Measurements from ENCODE around the gene TNS3.

DNA sequence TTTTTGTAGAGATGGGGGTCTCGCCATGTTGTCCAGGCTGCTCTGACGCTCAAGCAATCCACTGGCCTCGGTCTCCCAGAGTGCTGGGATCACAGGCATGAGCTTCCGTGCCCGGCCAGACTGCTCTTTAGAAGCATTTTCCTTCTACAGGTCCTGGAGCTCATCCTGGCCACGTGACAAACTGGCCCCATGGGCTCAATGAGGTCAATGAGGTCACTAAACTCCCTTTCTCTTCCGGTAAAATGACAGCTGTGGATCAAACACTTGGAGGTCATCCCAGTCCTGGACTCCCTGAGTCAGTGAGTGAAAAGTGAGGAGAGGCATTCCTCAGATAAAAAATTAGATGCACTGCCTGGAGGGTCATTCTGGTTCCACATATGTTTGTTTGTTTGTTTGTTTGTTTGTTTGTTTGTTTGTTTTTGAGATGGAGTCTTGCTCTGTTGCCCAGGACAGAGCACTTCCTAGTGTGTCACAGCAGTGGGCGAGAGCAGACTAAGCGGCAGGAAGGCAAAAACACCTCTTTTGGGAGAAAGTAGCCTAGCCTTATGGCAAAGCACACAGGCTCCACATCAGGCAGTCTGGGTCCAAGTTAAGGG lies 134.9 kb downstream of the TNS3 start:
- TF ChIP-seq, protein P1, sequence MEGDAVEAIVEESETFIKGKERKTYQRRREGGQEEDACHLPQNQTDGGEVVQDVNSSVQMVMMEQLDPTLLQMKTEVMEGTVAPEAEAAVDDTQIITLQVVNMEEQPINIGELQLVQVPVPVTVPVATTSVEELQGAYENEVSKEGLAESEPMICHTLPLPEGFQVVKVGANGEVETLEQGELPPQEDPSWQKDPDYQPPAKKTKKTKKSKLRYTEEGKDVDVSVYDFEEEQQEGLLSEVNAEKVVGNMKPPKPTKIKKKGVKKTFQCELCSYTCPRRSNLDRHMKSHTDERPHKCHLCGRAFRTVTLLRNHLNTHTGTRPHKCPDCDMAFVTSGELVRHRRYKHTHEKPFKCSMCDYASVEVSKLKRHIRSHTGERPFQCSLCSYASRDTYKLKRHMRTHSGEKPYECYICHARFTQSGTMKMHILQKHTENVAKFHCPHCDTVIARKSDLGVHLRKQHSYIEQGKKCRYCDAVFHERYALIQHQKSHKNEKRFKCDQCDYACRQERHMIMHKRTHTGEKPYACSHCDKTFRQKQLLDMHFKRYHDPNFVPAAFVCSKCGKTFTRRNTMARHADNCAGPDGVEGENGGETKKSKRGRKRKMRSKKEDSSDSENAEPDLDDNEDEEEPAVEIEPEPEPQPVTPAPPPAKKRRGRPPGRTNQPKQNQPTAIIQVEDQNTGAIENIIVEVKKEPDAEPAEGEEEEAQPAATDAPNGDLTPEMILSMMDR (IDR thresholded peaks at IDR 0.05; ENCODE audit: low read depth, low read length, poor library complexity, severe bottlenecking) = no peak
- TF ChIP-seq EZH2phosphoT487 (IDR thresholded peaks at IDR 0.05; ENCODE audit: borderline replicate concordance, low read length) = no peak

Data from DOHH2 (cell line).